ENCODE measurements around the gene TMEM204. TPM values are rescaled to one million over a fixed set of nuclear protein-coding genes. Genes with fewer than 3 reads are reported as not detected.

TMEM204 gene
- total and polyA plus RNA-seq, 3 donors from 2014 or later = 13.7 to 21.4 (median 19.4) TPM

GRCh38 chr16:1535391-1536291 lies 2.2 kb downstream of the TMEM204 start:
- H3K36me3 ChIP-seq (ENCODE audit: low read depth, missing control alignments) = no peaks in the 10 kb centered on the region
- 45 to 60% methylated on average over 26 to 39 of the region's 39 CpGs for WGBS, 2 donors
- intact Hi-C loops (cut with DNase I; ENCODE audit: low total_unique reads) = loop anchor here (10.0 kb wide), 1 partner anchor 79 kb away; the partner anchor contains the start of genes CRAMP1 and IFT140
- TF ChIP-seq CTCF (IDR thresholded peaks at IDR 0.05) (no peak), POLR2A (IDR thresholded peaks at IDR 0.05) (no peak)
- no peak for DNase-seq
- H3K4me1 ChIP-seq = peaks cover 36% of the 10 kb centered on the region
- H3K4me3 ChIP-seq = peak overlapping the region; percentile 57 to 72
- H3K27me3 ChIP-seq = no peaks in the 10 kb centered on the region
- H3K9me3 ChIP-seq = no peaks in the 10 kb centered on the region
- peak overlapping the region; percentile 88 to 90 for H3K27ac ChIP-seq

GRCh38 chr16:1536601-1537000 lies 3.1 kb downstream of the TMEM204 start:
- TF ChIP-seq CTCF (IDR thresholded peaks at IDR 0.05) = no peak
- no peak for TF ChIP-seq POLR2A (IDR thresholded peaks at IDR 0.05)
- Histone ChIP-seq H3K4me3 (no peak overlapping the region), H3K27me3 (no peaks in the 10 kb centered on the region), H3K9me3 (no peaks in the 10 kb centered on the region), H3K36me3 (ENCODE audit: low read depth, missing control alignments) (no peaks in the 10 kb centered on the region), H3K27ac (no peak overlapping the region), H3K4me1 (peaks cover 28% of the 10 kb centered on the region)
- no peak for DNase-seq
- 74 to 80% methylated on average over 13 of the region's 13 CpGs for WGBS, 2 donors
- intact Hi-C loops (cut with DNase I; ENCODE audit: low total_unique reads) = loop anchor here (10.0 kb wide), 1 partner anchor 78 kb away; the partner anchor contains the start of genes CRAMP1 and IFT140

GRCh38 chr16:1537138-1537577 lies 3.7 kb downstream of the TMEM204 start:
- peak overlapping the region in 1 of 2 donors; percentile 56 for H3K27ac ChIP-seq
- H3K9me3 ChIP-seq = no peaks in the 10 kb centered on the region
- peaks cover 23% of the 10 kb centered on the region for H3K4me1 ChIP-seq
- H3K36me3 ChIP-seq (ENCODE audit: low read depth, missing control alignments) = no peaks in the 10 kb centered on the region
- no peak for TF ChIP-seq POLR2A (IDR thresholded peaks at IDR 0.05)
- TF ChIP-seq CTCF (IDR thresholded peaks at IDR 0.05) = no peak
- intact Hi-C loops (cut with DNase I; ENCODE audit: low total_unique reads) = loop anchor here (10.0 kb wide), 1 partner anchor 78 kb away; the partner anchor contains the start of genes CRAMP1 and IFT140
- DNase-seq = no peak
- 77 to 82% methylated on average over 20 to 27 of the region's 27 CpGs for WGBS, 2 donors
- H3K4me3 ChIP-seq = no peak overlapping the region
- H3K27me3 ChIP-seq = no peaks in the 10 kb centered on the region

GRCh38 chr16:1537763-1538289 lies 4.4 kb downstream of the TMEM204 start:
- DNase-seq = no peak
- H3K36me3 ChIP-seq (ENCODE audit: low read depth, missing control alignments) = no peaks in the 10 kb centered on the region
- 75 to 83% methylated on average over 14 to 24 of the region's 26 CpGs for WGBS, 2 donors

More at GRCh38 chr16:1537763-1538289, 4.4 kb downstream of the TMEM204 start:
- TF ChIP-seq POLR2A (IDR thresholded peaks at IDR 0.05) (no peak), CTCF (IDR thresholded peaks at IDR 0.05) (no peak)
- Histone ChIP-seq H3K27me3 (no peaks in the 10 kb centered on the region), H3K27ac (no peak overlapping the region), H3K4me1 (peaks cover 16% of the 10 kb centered on the region), H3K9me3 (no peaks in the 10 kb centered on the region), H3K4me3 (no peak overlapping the region)
- intact Hi-C loops (cut with DNase I; ENCODE audit: low total_unique reads) = loop anchor here (10.0 kb wide), 1 partner anchor 77 kb away; the partner anchor contains the start of genes CRAMP1 and IFT140
